Keratinocyte (primary cell): ENCODE results near the gene NOP16.

Experiments
- EZH2 ChIP-seq: IDR thresholded peaks from one replicate; pipeline ENCODE4 v1.6.1; 2012; ENCODE audit warnings: inconsistent platforms, mild to moderate bottlenecking, low read length, moderate library complexity
- TF ChIP-seq, protein P1 (sequence below), 3 experiments: IDR thresholded peaks in 1 of 3; conservative IDR thresholded peaks in 1 of 3; optimal IDR thresholded peaks in 1 of 3; 2 replicates in 2 of 3; 3 replicates in 1 of 3; pipeline versions ENCODE3 to v1.5.1; 2011; ENCODE audit warnings: low read length in 3 of 3, mild to moderate bottlenecking in 3 of 3, moderate library complexity in 2 of 3, control low read depth in 1 of 3, inconsistent platforms in 1 of 3; ENCODE audit not compliant: insufficient read depth in 2 of 3; ENCODE audit errors: extremely low read depth in 1 of 3

DNA sequence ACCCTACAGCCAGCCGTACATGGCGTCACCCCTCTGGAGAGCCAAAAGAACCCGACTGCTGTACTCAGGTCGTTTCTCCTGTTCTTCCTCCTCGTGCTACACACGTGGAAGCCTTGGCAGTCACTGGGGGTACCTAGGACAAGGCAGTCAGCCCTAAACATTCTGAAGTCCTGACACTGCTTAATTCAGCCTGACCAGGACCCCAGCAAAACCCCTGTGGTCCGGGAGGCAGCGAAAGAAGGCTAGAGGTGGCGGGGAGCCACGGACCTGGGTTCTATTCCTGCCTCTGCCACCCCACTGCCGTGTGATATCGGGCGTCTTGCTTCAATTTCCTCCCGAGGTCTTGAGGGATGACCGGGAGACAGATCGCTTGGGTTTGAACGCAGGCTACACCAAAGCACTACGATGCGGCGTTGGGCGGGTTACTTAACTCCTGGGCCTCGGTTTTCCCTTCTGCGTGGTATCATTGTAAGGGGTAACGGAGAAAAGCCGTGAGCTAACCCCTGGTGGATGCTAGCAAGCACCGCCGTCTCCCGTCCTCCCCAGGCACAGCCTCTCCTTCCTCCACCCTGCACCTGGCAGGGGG lies 23.5 kb downstream of the NOP16 start:
- TF ChIP-seq, protein P1, sequence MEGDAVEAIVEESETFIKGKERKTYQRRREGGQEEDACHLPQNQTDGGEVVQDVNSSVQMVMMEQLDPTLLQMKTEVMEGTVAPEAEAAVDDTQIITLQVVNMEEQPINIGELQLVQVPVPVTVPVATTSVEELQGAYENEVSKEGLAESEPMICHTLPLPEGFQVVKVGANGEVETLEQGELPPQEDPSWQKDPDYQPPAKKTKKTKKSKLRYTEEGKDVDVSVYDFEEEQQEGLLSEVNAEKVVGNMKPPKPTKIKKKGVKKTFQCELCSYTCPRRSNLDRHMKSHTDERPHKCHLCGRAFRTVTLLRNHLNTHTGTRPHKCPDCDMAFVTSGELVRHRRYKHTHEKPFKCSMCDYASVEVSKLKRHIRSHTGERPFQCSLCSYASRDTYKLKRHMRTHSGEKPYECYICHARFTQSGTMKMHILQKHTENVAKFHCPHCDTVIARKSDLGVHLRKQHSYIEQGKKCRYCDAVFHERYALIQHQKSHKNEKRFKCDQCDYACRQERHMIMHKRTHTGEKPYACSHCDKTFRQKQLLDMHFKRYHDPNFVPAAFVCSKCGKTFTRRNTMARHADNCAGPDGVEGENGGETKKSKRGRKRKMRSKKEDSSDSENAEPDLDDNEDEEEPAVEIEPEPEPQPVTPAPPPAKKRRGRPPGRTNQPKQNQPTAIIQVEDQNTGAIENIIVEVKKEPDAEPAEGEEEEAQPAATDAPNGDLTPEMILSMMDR (optimal IDR thresholded peaks at IDR 0.05 in 1 of 3, IDR thresholded peaks at IDR 0.05 in 1 of 3, conservative IDR thresholded peaks at IDR 0.05 in 1 of 3; ENCODE audit: extremely low read depth in 1 of 3, insufficient read depth in 2 of 3, low read length in 3 of 3) = no peak
- no peak for TF ChIP-seq EZH2
